Sigmoid colon (tissue), 4 donors: Measurements from ENCODE around the gene SENP3.

Experiments used
- POLR2A ChIP-seq, 2 donors: fragments of 450-650 bp; IDR thresholded peaks; one replicate each; pipeline ENCODE4 v1.6.1; 2016; ENCODE audit warnings: antibody characterized with exemption in 2 of 2, mild to moderate bottlenecking in 2 of 2, moderate library complexity in 2 of 2
- POLR2AphosphoS5 ChIP-seq, 4 donors: sonication (generic); formaldehyde crosslinking; IDR thresholded peaks; one replicate each; pipeline ENCODE4 v1.6.1; 2017; ENCODE audit warnings: antibody characterized with exemption in 4 of 4

DNA sequence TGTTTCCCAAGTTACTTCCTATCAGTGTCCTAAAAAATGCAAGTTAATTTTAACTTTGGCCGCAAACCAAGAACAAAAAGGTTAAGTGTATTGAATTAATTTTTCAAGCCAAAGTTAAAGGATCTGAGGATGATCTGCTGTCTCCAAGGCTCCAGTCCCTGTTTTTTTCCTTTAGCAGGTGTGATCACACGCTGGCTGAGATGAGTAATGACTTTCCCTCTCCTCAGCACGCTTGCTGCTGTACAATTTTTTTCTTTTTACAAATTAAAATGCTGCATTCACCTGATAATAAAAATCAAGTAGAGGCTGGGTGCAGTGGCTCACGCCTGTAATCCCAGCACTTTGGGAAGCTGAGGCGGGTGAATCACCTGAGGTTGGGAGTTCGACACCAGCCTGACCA lies 16.8 kb upstream of the SENP3 start:
- TF ChIP-seq POLR2A (IDR thresholded peaks at IDR 0.05) = no peak
- no peak for TF ChIP-seq POLR2AphosphoS5 (IDR thresholded peaks at IDR 0.05)
